Measurements from ENCODE around the gene OR6C1.
"Not testable (repeated sequence)": the region's sequence is repeated elsewhere in the genome, so short reads cannot be mapped to it uniquely, and the experiment has no call there.

Gene OR6C1

GRCh38 chr12:55314043-55314442 is at the start of gene OR6C1:
TSS of gene OR6C1 (plus strand) at chr12:55314343. CDS start at chr12:55320600, 6,257 bp downstream.
- FAIRE-seq (no peak), DNase-seq (ENCODE audit: insufficient read length, low spot score) (no peak)

- DNase-seq (ENCODE audit: insufficient read length, low spot score) (no peak), FAIRE-seq (no peak)
Observed at GRCh38 chr12:55280991-55281390, 33.2 kb upstream of the OR6C1 start.

- FAIRE-seq: no peak
- DNase-seq (ENCODE audit: insufficient read length, low spot score): no peak
Observed at GRCh38 chr12:55289999-55290398, 24.1 kb upstream of the OR6C1 start.

- FAIRE-seq (no peak), DNase-seq (ENCODE audit: insufficient read length, low spot score) (no peak)
Observed at GRCh38 chr12:55296469-55296868, 17.7 kb upstream of the OR6C1 start, which contains the start of gene OR6C6. TSS of gene OR6C6 (minus strand) at chr12:55296569. CDS start at chr12:55295232, 1,337 bp downstream.

GRCh38 chr12:55320201-55320600 is 6.1 kb downstream of the OR6C1 start:
- no peak for FAIRE-seq
- no peak for DNase-seq (ENCODE audit: insufficient read length, low spot score)

GRCh38 chr12:55325801-55326200 is 11.7 kb downstream of the OR6C1 start:
- FAIRE-seq; DNase-seq (ENCODE audit: insufficient read length, low spot score): not testable (repeated sequence)

- no peak for FAIRE-seq
- DNase-seq (ENCODE audit: insufficient read length, low spot score): no peak
Observed at GRCh38 chr12:55330446-55330845, 16.3 kb downstream of the OR6C1 start, which contains the start of gene OR6C3. TSS of gene OR6C3 (plus strand) at chr12:55330746. CDS start at chr12:55331701, 955 bp downstream.

- DNase-seq (ENCODE audit: insufficient read length, low spot score): no peak
- FAIRE-seq: no peak
Observed at GRCh38 chr12:55336002-55336401, 21.9 kb downstream of the OR6C1 start.

- not testable (repeated sequence) for FAIRE-seq; DNase-seq (ENCODE audit: insufficient read length, low spot score)
Observed at GRCh38 chr12:55355338-55355737, 41.2 kb downstream of the OR6C1 start.

GRCh38 chr12:55362675-55363074 is 48.5 kb downstream of the OR6C1 start, which contains the start of gene OR6C75:
TSS of gene OR6C75 (plus strand) at chr12:55362975. CDS start at chr12:55365111, 2,136 bp downstream.
- FAIRE-seq (no peak), DNase-seq (ENCODE audit: insufficient read length, low spot score) (no peak)

- no peak for FAIRE-seq
Observed at GRCh38 chr12:55365086-55365485, 50.9 kb downstream of the OR6C1 start.

More at GRCh38 chr12:55365086-55365485, 50.9 kb downstream of the OR6C1 start:
- DNase-seq (ENCODE audit: insufficient read length, low spot score): no peak

All from HTR-8/SVneo (cell line).